Endodermal cell (in vitro differentiated cells): Measurements from ENCODE around the gene PTEN. TPM values are rescaled to one million over a fixed set of nuclear protein-coding genes. Genes with fewer than 3 reads are reported as not detected.

Source experiments
- DNase-seq: peaks from one replicate; pipeline ENCODE4 v3.0.0-alpha.2; 2017
- H3K27ac ChIP-seq: 2 replicates; pipeline ENCODE4 v1.5.1; 2013; ENCODE audit warnings: mild to moderate bottlenecking, low read depth, low read length, moderate library complexity
- H3K27me3 ChIP-seq: 2 replicates; pipeline ENCODE4 v1.6.1; 2013; ENCODE audit warnings: mild to moderate bottlenecking, low read length, moderate library complexity; ENCODE audit not compliant: insufficient read depth, control insufficient read depth, poor library complexity, severe bottlenecking
- H3K36me3 ChIP-seq: 2 replicates; pipeline ENCODE4 v1.7.0; 2013; ENCODE audit warnings: mild to moderate bottlenecking, low read length, moderate library complexity; ENCODE audit not compliant: control insufficient read depth, insufficient read depth
- H3K4me1 ChIP-seq: one replicate; pipeline ENCODE4 v1.7.0; 2013; ENCODE audit warnings: low read length; ENCODE audit not compliant: control insufficient read depth, insufficient read depth
- H3K4me3 ChIP-seq: 2 replicates; pipeline ENCODE4 v1.5.1; 2013; ENCODE audit warnings: mild to moderate bottlenecking, low read length, moderate library complexity
- H3K9ac ChIP-seq: 2 replicates; pipeline ENCODE4 v1.6.1; 2013; ENCODE audit warnings: mild to moderate bottlenecking, low read length, moderate library complexity; ENCODE audit not compliant: poor library complexity, severe bottlenecking; ENCODE audit errors: extremely low read depth
- H3K9me3 ChIP-seq: 2 replicates; pipeline ENCODE4 v1.6.1; 2013; ENCODE audit warnings: mild to moderate bottlenecking, low read length, moderate library complexity; ENCODE audit not compliant: control insufficient read depth
- H3K27ac Mint-ChIP-seq: 2 replicates; pipeline ENCODE4 v1.8.0; 2020; ENCODE audit warnings: mixed read lengths
- H3K27me3 Mint-ChIP-seq: 2 replicates; pipeline ENCODE4 v1.8.0; 2021; ENCODE audit warnings: mild to moderate bottlenecking, mixed read lengths; ENCODE audit not compliant: insufficient read depth
- H3K36me3 Mint-ChIP-seq: 2 replicates; pipeline ENCODE4 v1.8.0; 2020; ENCODE audit warnings: low read depth, mixed read lengths
- H3K4me1 Mint-ChIP-seq: 2 replicates; pipeline ENCODE4 v1.8.0; 2020; ENCODE audit warnings: mixed read lengths
- H3K4me3 Mint-ChIP-seq: 2 replicates; pipeline ENCODE4 v1.8.0; 2020; ENCODE audit warnings: mild to moderate bottlenecking, moderate library complexity, mixed read lengths
- H3K9me3 Mint-ChIP-seq: 2 replicates; pipeline ENCODE4 v1.8.0; 2020; ENCODE audit warnings: mild to moderate bottlenecking, mixed read lengths
- WGBS, 2 experiments: methylation state at CpG; one replicate each; pipeline versions ENCODE4 v1.1.5 to v1.1.7; 2013; ENCODE audit warnings: missing lambda C conversion rate in 2 of 2, mixed read lengths in 1 of 2; ENCODE audit not compliant: insufficient coverage in 1 of 2, insufficient read length in 1 of 2; 5-methylcytosine and 5-hydroxymethylcytosine counted together
- total RNA-seq, 2 donors: library from RNA; stranded (reverse); fragmentation: NEBNext Ultra II Directional in 1 of 2; extraction: Animal tissue kit (Norgen Biotek cat#: 25700) in 1 of 2; gene quantifications; 2 replicates in 1 of 2; 3 replicates in 1 of 2; pipeline ENCODE4 v1.2.1, GENCODE V29; 2021
- TF ChIP-seq, protein P1 (sequence below): fragments of 200-600 bp; sonication (generic); conservative IDR thresholded peaks from 2 replicates; pipeline ENCODE4 v1.5.0; 2021; ENCODE audit warnings: antibody characterized with exemption, mild to moderate bottlenecking

The PTEN gene
- total RNA-seq, 2 donors from 2014 or later, result 41.7 to 45.0 TPM

DNA sequence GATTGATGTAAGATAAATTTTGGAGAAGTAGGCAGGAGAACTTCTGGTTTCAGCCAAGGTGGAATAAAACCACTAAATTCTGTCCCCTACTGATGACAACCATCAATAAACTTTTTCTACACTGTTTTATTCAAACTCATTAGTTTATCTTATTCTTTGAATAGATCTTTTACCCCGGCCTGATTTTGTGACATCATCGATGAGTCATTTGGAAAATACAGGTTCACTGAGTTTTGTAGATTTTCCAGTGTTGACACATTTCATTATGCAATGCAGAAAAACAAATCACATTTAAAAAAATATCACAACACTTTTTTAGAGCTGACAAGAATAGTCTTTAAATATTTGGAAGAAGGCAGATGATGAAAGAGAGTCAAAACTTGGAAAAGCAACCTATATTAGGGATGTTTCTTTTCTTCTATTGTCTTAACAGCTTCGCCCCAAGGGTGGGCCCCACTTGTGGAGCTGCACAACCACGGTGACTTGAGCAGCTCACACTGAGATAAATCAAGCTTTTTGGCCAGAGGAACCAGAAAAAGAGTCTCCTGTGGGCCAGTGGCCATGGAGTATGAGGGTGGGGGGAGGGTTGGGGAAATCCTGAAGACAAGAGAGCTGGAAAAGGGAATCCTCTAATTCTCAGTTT lies 112.8 kb downstream of the PTEN start:
- no peaks in the 10 kb centered on the region for H3K27me3 ChIP-seq
- no peak overlapping the region for H3K4me3 Mint-ChIP-seq
- no peaks in the 10 kb centered on the region for H3K36me3 ChIP-seq
- H3K4me3 ChIP-seq, result no peak overlapping the region
- H3K4me1 Mint-ChIP-seq, result peaks cover 13% of the 10 kb centered on the region
- H3K36me3 Mint-ChIP-seq, result no peaks in the 10 kb centered on the region
- DNase-seq, result no peak
- whole genome bisulfite sequencing, 2 experiments, result 80 to 82% methylated on average over 2 to 4 of the region's 4 CpGs
- no peaks in the 10 kb centered on the region for H3K9me3 Mint-ChIP-seq
- no peaks in the 10 kb centered on the region for H3K9me3 ChIP-seq
- no peaks in the 10 kb centered on the region for H3K4me1 ChIP-seq
- H3K9ac ChIP-seq, result no peak overlapping the region
- no peak overlapping the region for H3K27ac ChIP-seq
- H3K27me3 Mint-ChIP-seq, result no peaks in the 10 kb centered on the region
- H3K27ac Mint-ChIP-seq, result no peak overlapping the region
- TF ChIP-seq, protein P1, sequence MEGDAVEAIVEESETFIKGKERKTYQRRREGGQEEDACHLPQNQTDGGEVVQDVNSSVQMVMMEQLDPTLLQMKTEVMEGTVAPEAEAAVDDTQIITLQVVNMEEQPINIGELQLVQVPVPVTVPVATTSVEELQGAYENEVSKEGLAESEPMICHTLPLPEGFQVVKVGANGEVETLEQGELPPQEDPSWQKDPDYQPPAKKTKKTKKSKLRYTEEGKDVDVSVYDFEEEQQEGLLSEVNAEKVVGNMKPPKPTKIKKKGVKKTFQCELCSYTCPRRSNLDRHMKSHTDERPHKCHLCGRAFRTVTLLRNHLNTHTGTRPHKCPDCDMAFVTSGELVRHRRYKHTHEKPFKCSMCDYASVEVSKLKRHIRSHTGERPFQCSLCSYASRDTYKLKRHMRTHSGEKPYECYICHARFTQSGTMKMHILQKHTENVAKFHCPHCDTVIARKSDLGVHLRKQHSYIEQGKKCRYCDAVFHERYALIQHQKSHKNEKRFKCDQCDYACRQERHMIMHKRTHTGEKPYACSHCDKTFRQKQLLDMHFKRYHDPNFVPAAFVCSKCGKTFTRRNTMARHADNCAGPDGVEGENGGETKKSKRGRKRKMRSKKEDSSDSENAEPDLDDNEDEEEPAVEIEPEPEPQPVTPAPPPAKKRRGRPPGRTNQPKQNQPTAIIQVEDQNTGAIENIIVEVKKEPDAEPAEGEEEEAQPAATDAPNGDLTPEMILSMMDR, result no peak

DNA sequence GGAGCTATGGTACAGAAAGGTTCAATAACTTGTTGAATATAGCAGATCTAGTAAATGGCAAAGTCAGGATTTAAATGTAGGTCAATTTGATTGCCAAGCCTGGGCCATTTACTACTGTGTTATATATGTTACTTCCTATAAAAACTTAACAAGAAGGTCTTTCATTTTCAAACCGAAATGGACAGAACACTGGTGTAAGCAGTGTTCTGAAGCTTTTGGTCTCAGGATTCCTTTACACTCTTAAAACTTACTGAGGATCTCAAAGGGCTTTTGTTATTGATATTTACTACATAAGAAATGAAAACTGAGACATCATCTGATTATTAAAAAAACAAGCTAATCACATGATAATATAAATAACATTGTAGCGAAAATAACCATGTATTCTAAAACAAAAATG lies 114.7 kb downstream of the PTEN start:
- H3K27me3 Mint-ChIP-seq, result no peaks in the 10 kb centered on the region
- Histone ChIP-seq H3K9ac (no peak overlapping the region), H3K4me1 (no peaks in the 10 kb centered on the region), H3K27ac (no peak overlapping the region), H3K4me3 (no peak overlapping the region), H3K27me3 (no peaks in the 10 kb centered on the region), H3K9me3 (no peaks in the 10 kb centered on the region), H3K36me3 (no peaks in the 10 kb centered on the region)
- H3K9me3 Mint-ChIP-seq, result no peaks in the 10 kb centered on the region
- 100% methylated on average over 2 of the region's 2 CpGs; no CpG with 5 or more reads in 1 of the 2 experiments for WGBS, 2 experiments
- no peaks in the 10 kb centered on the region for H3K36me3 Mint-ChIP-seq
- H3K4me1 Mint-ChIP-seq, result peaks cover 11% of the 10 kb centered on the region
- no peak overlapping the region for H3K4me3 Mint-ChIP-seq
- H3K27ac Mint-ChIP-seq, result no peak overlapping the region
- no peak for DNase-seq
- TF ChIP-seq, protein P1, result no peak

DNA sequence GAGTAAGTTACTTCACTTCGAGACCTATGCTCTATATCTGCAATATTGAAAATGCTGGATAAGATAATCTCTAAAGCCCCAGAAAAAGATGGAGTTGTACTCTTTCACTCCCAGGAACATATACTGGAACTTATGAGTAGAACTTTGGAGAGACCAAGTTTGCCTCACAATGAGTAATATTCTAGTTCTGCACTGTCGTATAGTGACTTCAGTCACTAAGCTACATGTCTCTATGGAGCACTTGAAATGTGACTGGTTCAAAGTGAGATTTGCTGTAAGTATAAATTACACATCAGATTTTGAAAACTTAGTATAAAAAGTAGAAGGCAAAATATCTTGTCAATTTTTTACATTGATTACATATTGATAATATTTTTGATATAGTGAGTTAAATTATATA lies 116.4 kb downstream of the PTEN start:
- Histone ChIP-seq H3K36me3 (no peaks in the 10 kb centered on the region), H3K9me3 (no peaks in the 10 kb centered on the region), H3K9ac (no peak overlapping the region), H3K4me3 (no peak overlapping the region), H3K27ac (no peak overlapping the region), H3K4me1 (no peaks in the 10 kb centered on the region), H3K27me3 (no peaks in the 10 kb centered on the region)
- H3K36me3 Mint-ChIP-seq, result no peaks in the 10 kb centered on the region
- no peak for DNase-seq
- peaks cover 3% of the 10 kb centered on the region for H3K4me1 Mint-ChIP-seq
- no peaks in the 10 kb centered on the region for H3K27me3 Mint-ChIP-seq
- no peak overlapping the region for H3K27ac Mint-ChIP-seq
- WGBS, 2 experiments, result 87% methylated on average over 2 of the region's 2 CpGs; no CpG with 5 or more reads in 1 of the 2 experiments
- H3K4me3 Mint-ChIP-seq, result no peak overlapping the region
- TF ChIP-seq, protein P1, result no peak
- no peaks in the 10 kb centered on the region for H3K9me3 Mint-ChIP-seq
